ENCODE data around the gene S100A5.

DNA sequence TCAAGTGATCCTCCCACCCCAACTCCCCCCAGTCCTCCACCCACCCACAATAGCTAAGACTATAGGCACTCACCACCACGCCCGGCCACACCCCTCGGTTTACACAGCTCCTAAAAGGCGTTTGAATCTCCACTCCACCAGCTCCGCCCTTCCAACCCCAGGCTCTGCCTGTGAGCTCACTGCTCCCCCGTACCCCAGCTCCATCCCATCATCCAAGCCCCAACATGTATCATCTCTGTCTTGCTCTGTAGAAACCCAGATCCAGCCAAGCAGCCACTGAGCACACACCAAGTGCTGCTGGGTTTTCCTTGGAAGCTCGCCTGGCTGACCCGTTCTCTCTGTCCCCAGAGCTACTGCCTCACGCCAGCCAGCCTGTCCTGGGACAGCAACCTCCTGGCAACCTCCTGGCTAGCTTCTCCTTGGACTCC is 36.9 kb upstream of the S100A5 start:
- TF ChIP-seq ZNF274 (IDR thresholded peaks at IDR 0.05; ENCODE audit: low read depth, low read length) = no peak
- TF ChIP-seq SUZ12 (IDR thresholded peaks at IDR 0.05; ENCODE audit: extremely low read depth, insufficient read depth, insufficient read length) = no peak
- TF ChIP-seq YY1 (IDR thresholded peaks at IDR 0.05; ENCODE audit: insufficient read depth, insufficient read length) = no peak

All from NT2/D1 (cell line).